NCI-H146 treated with DMSO at 0.1 percent for 48 hours (cell line): Measurements from ENCODE around the gene GCSAM.

Source experiments
- DNase-seq: peaks from one replicate; lab custom pipeline; 2025; ENCODE audit not compliant: unreplicated experiment; lab: John Stamatoyannopoulos, UW

The GCSAM gene

DNA sequence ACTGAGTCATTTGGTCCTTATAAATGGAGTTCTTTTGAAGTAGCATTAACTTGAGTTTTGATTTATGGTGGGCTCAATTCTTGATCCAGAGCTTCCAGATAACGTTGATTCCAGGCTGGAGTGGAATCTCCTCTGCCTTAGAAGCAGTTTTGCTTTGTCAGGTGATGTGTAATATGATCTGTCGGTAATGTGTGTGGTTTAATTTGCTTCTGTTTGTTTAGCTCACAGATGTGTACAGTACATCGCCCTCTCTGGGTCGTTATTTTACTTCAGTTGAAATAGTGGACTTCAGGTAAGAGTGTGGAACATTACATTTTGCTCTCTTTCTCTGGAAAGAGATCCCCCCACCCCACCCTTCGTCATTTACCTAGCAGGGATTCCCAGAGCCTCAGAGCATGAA lies 23.7 kb downstream of the GCSAM start:
- DNase-seq = peak; percentile 95

DNA sequence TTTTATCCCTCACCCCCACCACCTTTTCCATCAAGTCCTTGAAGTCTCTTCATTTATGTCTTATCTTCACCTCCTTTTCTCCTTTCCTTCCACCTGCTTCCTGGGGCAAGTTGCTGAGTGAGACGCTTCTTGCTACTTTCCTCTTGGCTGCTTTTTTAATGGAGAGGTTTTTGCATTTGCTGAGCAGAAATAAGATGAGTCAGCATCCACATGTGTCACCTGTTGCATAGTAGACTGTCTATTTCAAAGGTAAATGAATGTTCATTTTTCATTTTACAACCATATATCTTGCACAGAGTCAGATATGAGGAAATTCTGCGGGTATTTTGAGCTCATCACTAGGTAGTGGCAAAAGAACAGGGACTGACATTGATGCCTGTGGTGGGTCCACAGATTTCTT lies 28.3 kb downstream of the GCSAM start:
- DNase-seq = no peak

GRCh38 chr3:112101916-112102315 lies 31.1 kb downstream of the GCSAM start:
- DNase-seq = peak; percentile 69

DNA sequence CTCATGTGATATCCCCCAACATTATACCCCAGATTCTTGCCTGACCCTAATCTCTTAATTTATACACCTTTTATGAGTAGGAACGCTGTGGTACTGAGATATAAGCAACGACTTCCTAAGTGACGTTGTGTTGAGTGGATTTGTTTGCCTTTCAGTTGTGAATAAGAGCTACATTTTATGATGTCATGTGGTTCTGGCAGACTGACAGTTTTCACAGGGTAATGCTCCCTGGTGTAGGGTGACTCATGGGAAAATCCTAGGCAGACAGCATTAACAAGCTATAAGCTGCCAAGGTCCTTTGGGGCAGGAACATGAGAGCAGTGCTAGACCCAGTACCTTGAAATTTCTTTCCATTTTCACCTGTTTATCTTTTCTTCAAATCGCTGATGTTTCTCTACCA lies 35.7 kb downstream of the GCSAM start:
- no peak for DNase-seq

DNA sequence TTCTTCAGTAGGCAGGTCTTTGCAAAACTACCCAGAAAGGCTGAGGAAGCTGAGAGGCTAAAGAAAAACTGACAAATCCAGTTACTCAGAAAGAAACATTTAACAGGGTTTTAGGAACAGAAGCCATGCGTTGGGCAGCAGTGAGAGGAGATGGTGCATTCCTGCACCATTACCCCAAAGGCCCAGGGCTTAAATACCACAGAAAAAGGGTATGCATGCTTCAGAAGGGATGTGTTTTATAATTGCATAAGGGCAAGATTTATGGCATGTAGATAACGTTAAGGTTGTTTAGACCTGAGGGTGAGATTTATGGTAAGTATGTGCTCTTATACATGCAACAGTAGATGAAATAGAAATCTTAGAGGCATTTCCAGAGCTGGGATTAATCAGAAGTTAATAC lies 36.9 kb downstream of the GCSAM start:
- DNase-seq = no peak

- no peak for DNase-seq
These were observed 37.3 kb downstream of the GCSAM start for GRCh38 chr3:112095731-112096130.

GRCh38 chr3:112093180-112093522 lies 39.9 kb downstream of the GCSAM start:
- DNase-seq = no peak

GRCh38 chr3:112092496-112093179 lies 40.4 kb downstream of the GCSAM start:
- peak; percentile 35 for DNase-seq

GRCh38 chr3:112090887-112091586 lies 42.0 kb downstream of the GCSAM start:
- DNase-seq = peak; percentile 92

GRCh38 chr3:112089956-112090886 lies 42.8 kb downstream of the GCSAM start:
- peak; percentile 81 for DNase-seq

GRCh38 chr3:112088944-112089343 lies 44.1 kb downstream of the GCSAM start:
- no peak for DNase-seq

DNA sequence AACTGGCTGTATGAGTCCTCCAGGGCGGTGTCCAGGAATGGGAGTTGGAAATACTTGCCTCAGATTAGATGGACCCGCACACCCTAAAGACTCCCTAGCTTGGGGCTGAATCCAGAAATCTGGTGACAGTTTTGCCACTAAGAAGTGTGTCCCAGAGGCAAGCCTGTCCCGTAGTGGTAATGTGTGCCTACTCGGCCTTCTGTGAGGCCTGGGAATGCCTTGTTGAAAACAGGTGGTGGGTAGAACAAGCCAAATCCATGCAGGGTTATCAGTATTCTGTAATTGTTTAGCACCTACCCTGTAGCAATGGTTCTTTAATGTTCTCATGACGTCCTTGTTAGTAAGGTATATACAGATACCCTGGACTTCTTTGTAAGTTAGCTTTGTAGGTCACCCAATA lies 45.3 kb downstream of the GCSAM start:
- no peak for DNase-seq

DNA sequence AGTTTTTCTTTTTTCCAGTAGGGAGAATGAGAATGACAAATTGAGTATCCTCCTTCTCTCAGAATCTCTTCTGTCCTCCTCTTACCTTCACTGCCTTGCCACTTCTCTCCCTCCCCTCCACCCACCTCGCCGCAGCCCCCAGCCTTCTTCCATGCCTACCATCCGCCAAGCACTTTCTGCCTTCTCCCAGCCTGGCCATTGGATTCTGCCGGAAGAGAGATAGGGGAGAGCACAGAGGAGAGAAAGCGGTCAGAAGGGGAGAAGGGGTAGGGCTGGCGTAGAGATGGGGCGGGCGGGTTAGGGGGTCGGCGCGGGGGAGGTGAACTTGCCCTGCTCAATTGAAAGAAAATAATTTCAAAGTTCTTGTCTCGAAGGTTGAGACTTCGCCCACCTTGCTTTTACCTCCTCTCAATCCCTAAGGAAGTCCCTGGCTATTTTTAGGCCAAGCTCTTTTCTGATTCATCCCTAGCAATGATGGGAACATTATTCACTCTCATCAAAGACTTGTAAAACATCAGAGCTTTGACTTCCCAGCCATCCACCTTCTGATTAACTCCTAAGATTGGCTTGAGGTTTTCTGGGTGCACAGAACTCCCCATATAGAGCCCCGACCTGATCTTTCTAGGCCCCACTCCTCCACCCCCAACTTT lies 46.0 kb downstream of the GCSAM start:
- DNase-seq = peak; percentile 25

DNA sequence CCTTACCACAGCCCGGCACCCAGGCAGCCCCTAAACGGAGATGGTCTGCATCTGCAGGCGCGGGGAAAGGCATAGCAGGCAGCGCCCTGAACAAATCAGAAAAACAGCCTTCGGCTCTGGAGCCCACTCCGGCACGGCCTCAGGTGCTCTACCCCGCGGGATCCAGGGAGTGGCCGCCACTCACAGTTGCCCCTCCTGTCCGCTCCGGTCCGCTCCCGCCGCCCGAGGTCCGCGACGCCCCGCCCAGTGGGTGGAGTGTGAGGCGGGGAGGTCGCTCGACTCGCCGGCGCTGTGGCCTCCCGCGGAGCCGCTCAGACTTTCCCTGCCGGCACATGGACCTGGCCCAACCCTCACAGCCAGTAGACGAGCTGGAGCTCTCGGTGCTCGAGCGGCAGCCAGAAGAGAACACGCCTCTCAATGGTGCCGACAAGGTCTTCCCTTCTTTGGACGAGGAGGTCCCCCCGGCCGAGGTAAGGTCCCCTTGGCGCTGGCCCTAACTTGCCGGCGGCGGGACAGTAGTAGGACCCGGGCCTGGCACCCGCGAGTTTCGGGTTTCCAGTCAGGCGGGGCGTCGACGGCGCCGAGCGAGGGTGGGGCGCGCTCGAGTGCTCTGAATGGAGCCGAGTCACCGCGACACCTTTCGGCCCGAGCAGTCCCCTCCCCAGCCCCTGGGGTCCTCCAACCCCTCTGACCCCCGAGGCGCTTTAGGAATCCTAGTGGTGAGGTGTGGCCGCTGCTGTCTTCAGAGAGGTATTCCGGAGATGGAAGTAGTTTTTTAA lies 46.8 kb downstream of the GCSAM start, which contains the start of gene C3orf52:
C3orf52 (plus strand) TSS at position 314 of the 779 bp plus-strand sequence; CDS start at position 333, 19 bp downstream.
- peak; percentile 93 for DNase-seq

GRCh38 chr3:112085735-112086075 lies 47.3 kb downstream of the GCSAM start:
- DNase-seq = no peak

DNA sequence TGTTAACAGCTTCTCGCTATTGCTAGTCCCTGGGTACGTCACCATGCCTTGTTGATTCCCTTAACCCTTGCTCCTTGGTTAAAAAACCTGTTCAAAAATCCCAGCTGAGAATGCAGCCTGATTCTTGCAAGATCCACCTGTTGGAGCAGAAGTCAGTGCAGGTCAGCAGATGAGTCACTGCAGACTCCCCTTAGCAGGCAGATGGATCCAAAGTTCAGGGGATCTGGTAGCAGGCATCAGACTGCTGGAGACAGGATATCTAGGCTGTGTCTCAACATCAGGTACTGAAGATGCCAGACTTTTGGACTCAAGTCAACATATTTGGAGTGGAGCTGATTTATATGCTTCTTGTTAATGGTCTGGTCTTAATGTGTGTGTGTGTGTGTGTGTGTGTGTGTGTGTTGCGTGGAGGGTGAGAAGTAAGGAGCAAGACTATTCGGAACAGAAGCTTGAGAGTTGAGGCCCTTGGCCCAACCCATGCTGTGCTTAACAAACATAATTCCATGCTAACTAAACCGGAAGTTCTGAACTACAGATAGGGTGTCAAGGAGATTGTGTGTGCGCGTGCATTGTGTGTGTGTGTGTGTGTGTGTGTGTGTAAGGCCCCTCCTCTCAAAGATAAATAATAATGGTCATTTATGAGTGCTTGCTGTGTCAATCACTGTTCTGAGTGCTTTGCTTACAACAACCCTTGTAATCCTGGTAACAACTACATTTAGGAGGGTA lies 47.9 kb downstream of the GCSAM start:
- peak; percentile 75 for DNase-seq

DNA sequence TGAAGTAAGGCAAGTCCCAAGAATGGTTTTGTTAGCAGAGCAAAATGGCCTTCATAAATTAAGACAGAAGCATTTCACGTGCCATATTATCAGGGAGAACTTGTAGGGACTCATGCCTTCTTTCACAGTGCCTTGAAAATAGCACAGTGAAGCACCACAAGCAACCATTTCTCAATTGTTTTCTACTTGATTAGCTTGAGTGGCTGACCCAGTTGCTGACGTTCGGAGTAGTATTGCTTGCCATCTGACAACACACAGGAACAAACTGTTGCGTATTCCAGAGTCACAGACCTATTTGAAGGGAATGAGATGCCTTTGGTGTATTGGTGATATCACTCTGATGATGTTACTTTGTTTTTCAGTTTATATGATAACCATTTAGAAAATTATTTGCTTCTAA lies 49.8 kb downstream of the GCSAM start:
- no peak for DNase-seq

- no peak for DNase-seq
These were observed 54.6 kb downstream of the GCSAM start for GRCh38 chr3:112078125-112079083.
